HK-2 (cell line): Measurements from ENCODE around the gene UNC13D.
"Not testable (repeated sequence)": the region's sequence is repeated elsewhere in the genome, so short reads cannot be mapped to it uniquely, and the experiment has no call there.

ENCODE experiments used
- DNase-seq: peaks from one replicate; pipeline ENCODE4 v3.0.0-alpha.2; 2018; ENCODE audit not compliant: unreplicated experiment

UNC13D gene

DNA sequence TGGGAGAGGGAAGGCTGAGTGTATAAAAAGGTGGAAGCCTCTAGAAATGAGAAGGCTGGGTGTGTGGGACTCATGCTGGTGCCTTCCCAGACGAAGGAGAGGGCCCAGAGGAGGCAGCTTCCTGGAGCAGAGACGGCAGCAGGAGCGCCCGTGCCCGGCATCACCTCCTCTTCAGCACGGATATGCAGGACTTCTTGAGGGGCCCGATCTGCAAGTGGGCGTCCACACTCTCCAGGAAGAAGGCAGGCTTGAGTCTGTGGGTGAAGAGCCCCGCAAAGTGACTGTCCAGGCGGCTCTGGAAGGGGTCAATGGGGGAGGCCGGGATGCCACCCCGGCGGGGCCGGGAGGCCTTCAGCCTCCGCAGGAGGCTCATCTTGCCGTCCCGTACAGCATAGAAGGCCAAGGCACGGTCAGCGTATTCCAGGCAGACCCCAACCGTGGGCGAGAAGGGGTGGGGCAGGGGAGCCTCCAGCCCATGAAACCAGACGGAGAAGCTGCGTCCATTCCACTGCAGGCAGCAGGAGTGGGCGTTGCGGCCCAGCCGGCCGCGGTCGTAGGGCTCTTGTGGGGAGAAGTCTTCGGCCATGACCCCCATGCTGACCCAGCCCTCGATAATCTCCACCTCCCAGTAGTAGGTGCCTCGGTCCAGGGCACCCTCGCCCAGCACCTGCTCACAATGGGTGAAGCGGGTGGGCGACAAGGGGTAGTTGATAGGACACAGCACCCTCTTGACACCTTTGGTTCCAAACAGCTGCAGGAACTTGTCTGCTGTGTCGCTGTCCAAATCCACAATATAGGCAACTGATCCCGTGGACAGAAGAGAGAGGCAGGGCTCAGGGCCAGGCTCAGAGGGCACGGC lies 30.3 kb upstream of the UNC13D start:
- no peak for DNase-seq

GRCh38 chr17:75873587-75874322 lies 29.6 kb upstream of the UNC13D start:
- DNase-seq: no peak

DNA sequence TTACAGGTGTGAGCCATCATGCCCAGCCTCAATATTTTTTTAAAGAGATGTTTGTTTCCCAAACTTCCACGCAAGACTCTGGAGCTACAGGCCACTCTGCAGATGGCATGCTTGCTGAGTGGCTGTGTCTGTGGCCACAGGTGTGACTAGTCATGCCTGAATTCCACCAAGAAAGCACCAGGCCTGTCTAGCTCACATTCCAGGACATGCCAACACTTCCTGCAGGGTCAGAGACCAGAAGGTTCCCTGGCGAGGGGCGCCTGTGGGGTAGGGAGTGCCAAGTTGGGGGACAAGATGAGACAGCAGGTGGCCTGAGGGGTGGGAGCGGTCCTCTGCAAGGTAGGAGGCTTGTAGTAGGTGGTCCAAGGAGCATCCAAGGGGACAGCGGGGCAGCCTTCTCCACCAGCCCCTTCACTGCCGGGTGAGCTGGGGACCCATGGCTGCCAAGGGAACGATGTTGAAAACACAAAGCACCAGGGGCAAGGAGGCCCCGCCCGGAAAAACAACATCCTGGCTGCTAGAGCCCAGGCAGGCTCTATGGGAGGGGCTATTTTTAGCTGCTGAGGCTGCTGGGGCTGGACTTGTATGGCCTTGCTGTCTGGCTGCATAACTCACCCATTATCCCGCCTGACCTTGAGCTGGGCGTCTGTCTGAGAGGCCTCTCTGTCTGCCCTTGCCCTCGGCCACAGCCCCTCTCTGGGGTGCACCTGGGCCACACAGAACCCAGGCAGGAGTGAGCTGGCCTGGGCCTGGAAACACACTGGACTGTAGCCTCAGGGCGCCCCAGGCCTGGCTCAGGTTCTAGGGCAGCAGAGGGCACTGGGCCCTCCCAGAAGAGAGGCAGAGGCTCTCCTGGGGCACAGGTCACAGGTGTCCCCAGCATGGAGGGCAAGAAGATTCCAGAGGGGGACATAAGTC lies 28.5 kb upstream of the UNC13D start:
- peak; percentile 67 for DNase-seq

DNA sequence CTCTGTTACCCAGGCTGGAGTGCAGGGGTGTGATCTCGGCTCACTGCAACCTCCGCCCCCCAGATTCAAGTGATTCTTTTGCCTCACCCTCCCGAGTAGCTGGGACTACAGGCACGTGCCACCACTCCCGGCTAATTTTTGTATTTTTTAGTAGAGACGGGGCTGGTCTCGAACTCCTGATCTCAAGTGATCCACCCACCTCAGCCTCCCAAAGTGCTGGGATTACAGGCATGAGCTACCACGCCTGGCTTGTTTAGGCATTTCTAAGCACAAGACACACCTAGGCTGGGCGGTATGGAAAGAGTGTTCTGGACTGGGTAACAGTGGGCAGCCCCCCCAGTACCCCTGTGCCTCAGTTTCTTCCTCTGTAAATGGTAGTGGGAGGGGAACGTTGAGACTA lies 26.0 kb upstream of the UNC13D start:
- not testable (repeated sequence) for DNase-seq

- DNase-seq: no peak
These were observed 25.3 kb upstream of the UNC13D start for GRCh38 chr17:75869282-75870141.

GRCh38 chr17:75868730-75869281 lies 24.6 kb upstream of the UNC13D start:
- DNase-seq: not testable (repeated sequence)

DNA sequence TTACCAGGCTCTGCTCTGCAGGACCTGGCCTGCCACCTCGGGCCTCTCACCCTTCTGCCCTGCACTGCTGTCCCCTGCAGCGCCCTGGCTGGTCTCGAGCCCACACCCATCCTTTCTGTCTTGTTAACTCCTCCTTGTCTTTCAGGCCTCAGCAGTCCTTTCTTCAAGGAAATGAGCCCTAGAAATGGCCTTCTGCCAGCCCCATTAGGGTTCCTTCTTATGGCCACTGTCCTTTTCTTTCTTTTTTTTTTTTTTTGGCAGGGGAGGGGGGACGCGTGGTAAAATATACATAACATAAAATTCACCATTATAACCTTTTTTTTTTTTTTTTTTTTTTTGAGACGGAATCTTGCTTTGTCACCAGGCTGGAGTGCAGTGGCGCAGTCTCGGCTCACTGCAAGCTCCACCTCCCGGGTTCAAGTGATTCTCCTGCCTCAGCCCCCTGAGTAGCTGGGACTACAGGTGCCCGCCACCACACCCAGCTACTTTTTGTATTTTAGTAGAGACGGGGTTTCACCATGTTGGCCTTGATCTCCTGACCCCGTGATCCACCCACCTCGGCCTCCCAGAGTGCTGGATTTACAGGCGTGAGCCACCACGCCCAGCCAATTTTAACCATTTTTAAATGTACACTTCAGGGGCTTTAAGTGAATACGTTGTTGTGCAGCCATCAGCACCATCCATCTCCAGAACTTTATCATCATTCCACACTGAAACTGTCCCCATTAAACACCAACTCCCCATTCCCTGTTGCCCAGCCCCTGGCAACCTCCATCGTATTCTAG lies 21.4 kb upstream of the UNC13D start:
- not testable (repeated sequence) for DNase-seq

- not testable (repeated sequence) for DNase-seq
These were observed 20.7 kb upstream of the UNC13D start for GRCh38 chr17:75864887-75865286.

DNA sequence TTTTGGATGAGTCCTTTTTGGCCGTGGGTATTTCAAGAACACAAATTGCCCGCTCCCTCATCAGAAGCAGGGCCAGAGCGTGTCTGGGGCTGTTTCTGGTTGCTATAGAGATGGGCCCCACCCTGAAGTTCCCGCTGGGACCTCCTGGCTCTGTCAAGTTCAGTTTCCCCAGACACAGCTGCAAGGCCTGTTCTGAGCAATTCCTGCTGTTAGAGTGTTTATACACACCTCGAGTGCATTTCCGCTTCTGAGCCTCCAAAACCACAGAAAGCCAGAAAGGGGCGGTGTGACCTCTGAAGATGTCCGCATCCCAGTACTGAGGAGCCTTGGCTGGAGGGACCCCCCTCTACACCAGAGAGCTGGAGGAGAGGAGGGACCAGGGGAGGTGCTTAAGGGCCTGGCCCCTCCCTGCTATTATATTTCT lies 20.3 kb upstream of the UNC13D start:
- DNase-seq: no peak

DNA sequence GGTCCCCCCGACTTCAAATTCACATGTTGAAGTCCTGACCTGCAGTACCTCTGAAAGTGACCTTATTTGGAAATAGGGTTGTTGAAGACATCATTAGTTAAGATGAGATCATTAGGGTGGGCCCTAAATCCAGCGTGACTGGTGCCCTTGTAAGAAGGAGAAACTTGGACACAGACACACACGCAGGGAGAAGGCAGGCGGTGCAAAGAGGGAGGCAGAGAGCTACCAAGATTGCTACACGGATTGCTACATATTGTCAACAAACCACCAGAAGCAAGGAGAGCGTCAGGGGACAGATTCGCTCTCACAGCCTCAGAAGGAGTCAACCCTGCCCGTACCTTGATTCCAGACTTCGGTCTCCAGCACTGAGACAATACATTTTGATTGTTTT lies 17.7 kb upstream of the UNC13D start:
- no peak for DNase-seq

DNA sequence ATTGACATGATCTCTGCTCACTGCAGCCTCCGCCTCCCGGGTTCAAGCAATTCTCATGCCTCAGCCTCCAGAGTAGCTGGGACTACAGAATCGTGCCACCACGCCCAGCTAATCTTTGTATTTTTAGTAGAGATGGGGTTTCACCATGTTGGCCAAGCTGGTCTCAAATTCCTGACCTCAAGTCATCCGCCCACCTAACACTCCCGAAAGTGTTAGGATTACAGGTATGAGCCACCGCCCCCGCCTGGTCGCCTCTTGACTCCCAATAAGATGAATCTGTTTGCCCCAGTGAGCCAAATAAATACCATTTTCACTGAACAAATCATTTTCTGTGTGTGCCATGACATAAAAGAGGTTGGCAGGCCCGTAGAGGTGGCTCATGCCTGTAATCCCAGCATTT lies 15.2 kb upstream of the UNC13D start:
- not testable (repeated sequence) for DNase-seq

GRCh38 chr17:75856062-75856756 lies 12.0 kb upstream of the UNC13D start:
- no peak for DNase-seq

DNA sequence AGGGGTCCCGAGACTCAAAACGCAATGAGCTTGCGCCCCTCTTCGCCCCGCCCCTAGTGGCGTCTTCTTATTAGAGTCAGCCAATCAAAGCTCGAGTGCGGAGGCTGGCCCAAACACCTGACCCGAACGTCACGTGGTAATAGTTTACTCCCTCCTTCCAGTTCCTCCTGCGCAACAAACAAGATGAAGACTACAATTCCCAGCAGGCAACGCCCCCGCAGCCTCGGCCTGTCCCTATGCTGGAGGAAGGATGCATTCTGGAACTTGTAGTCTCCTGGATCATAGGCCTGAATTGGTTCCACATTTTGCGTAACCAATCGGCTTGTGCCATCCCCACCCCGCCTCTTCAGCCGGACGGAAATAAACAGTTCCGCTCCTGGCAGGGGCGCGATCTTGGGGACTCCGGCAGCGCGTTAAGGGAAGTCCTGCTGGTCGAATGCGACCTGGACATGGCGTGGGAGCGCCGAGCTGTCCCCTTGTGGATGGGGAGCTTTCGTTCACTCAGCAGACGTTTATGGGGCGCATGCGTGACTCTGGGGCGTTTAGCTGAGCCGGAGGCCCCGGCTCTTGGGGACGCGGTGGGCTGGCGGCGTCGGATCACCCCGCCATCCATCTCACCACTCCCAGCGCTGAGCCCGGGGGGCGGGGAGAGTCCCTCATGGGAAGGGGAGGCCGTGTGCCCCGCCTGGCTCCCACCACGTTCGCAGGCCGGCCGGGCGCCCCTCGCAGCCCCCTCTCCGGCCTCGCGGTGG lies 11.3 kb upstream of the UNC13D start, which contains the start of gene WBP2:
Gene WBP2 (minus strand): TSS at position 26 of the 752 bp plus-strand sequence. CDS start 38 bp downstream, outside the sequence.
- peak; percentile 97 for DNase-seq

DNA sequence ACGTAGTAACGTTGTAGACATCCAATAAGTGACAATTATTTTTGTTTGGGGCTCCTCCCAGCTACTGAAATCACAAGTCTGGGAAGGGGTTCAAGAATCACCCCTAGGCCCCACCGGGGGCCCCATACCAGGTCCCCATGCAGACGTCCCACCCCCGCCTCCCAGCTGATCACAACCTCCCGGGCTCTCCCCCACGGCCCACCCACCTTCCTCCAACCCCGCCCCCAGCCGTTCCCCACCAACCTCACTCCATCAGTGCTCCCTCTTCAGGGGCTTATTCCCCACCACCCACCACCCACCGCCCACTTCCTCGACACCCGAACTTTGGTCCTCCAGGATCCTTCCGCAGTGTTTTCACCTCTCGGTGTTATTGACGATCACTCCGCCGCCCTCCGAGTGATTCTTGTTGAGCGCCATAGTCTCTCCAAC lies 10.7 kb upstream of the UNC13D start:
- DNase-seq: no peak

DNA sequence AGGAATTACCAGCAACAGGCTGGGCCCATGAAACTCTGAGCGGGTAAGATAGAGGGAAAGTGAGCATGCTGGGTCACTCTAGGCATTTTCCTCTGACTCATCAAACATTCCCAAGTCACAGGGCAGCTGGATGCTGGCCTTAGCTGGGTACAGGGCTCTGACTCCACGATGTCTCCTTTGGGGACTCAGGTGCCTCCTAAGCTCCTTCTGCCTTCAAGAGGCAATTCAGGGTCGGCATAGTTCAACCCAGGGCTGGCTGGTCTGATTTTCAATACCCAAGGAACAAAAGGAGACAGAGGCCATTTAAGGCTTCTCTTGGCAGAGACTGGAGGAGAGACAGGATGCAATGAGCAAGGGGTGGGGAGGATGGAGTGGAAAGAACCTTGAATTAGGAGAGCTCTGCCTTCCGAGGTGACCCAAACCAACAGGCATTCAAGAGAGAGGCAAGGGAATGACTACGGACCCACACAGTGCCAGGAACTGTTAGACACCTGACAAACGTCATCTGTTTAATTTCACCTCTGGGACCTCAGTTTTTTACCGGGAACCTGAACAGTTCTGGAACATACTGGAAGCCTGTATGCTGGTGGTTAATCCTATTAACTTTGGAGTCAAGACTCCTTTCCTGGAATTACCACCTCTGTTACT lies 10.0 kb upstream of the UNC13D start:
- peak; percentile 56 for DNase-seq

GRCh38 chr17:75853433-75853832 lies 9.2 kb upstream of the UNC13D start:
- DNase-seq: no peak

GRCh38 chr17:75851693-75851991 lies 7.4 kb upstream of the UNC13D start:
- DNase-seq: not testable (repeated sequence)
